ENCODE results near the gene PSME4.

The PSME4 gene

GRCh38 chr2:53818854-53819435, 151.8 kb downstream of the PSME4 start:
- TF ChIP-seq POLR2AphosphoS5 (IDR thresholded peaks at IDR 0.05; ENCODE audit: low read depth, low read length) (no peak), TAF1 (IDR thresholded peaks at IDR 0.05; ENCODE audit: borderline replicate concordance, insufficient read depth, low read length) (no peak), REST (IDR thresholded peaks at IDR 0.05; ENCODE audit: insufficient read depth in 1 of 2, low read depth in 2 of 2, low read length in 2 of 2) (no peak), SIN3A (IDR thresholded peaks at IDR 0.05; ENCODE audit: borderline replicate concordance, insufficient read depth, low read length) (no peak), FOXP2 (optimal IDR thresholded peaks at IDR 0.05; ENCODE audit: borderline replicate concordance, extremely low read depth, extremely low read length, insufficient read depth) (no peak)

Measured in PFSK-1 (cell line).